HG03095 (cell line): Measurements from ENCODE around the gene PADI1.

Experiments used
- ATAC-seq: cut with Tn5 transposase; IDR thresholded peaks from one replicate; pipeline ENCODE4 v1.9.1; 2021; ENCODE audit warnings: moderate library complexity; ENCODE audit not compliant: unreplicated experiment

PADI1 gene

DNA sequence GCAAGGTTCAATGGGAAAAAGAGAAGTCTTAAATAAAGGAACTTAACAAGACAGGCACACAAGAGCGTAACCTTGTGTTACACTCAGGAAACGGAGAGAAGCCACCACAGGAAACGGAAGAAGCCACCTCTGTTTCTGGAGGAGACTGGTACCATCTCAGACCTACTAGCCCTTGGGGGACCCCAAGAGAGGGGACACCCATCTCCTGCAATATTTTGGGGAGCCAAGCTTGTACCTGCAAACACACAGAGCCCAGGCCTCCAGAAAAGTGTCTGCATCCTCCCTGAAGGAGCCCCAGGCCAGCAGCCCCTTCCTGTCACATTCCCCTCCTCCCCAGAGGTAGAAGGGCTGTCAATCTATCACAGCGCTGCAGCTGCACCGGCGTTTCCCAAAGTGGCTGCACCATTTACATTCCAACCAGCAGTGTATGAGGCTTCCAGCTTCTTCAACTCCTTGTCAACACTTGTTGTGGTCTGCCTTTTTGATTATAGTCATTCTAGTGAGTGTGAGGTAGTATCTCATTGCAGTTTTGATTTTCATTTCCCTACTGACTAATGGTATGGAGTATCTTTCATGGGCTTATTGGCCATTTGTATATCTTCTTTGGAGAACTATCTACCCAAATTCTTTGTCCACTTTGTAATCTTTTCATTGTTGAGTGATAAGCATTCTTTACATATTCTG is 23.0 kb upstream of the PADI1 start:
- ATAC-seq: no peak

- ATAC-seq: no peak
These were observed 21.4 kb upstream of the PADI1 start for GRCh38 chr1:17183388-17184160.

- ATAC-seq: no peak
These were observed 20.7 kb upstream of the PADI1 start for GRCh38 chr1:17184161-17184665.

DNA sequence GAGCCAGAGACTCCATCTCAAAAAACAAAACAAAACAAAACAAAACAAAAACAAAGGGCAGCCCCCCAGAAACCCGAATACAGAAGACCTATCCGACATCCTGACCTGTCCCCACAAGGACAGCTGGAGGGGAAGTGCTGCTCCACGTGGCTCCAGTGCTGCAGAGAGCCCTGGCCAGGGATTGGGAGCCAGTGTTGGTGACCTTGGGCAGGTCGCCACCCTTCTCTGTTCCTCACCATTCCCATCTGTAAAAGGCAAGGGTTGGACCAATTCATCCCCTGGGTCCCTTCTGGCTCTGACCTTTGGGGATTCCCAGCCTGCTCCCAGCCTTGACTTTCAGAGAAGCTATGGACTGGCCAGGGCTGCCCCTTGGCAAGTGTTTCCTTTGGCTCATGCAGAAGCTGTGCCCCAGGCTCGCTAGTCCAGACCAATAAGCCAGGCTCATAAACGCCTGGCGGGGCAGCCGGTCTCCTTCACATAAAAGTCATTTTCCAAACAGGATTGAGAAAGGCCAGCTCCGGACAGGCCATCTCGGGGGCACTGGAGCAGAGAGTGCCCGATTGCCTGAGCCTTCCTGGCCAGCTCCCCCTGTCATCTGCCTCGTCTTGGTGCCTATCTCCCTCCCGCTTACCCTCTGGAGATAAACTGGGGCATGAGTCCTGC is 20.0 kb upstream of the PADI1 start:
- no peak for ATAC-seq

DNA sequence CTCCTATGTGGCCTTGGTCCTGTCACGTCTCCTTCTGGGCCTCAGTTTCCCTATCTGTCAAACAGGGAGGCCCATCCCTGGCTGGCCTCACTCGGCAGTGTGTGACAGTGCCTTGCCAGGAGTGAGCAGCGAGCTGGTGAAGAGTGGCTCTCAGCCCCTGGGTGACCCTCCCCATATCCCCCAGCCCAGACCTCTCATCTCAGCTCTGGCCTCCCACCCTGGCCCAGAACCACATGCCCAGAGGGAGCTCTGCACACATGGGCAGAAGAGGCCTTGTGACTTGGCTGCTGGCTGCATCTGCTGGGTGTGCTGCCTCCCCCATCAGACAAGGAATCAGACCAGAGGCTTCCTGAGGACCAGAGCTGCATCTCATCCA is 19.5 kb upstream of the PADI1 start:
- no peak for ATAC-seq

- no peak for ATAC-seq
These were observed 18.6 kb upstream of the PADI1 start for GRCh38 chr1:17186216-17186909.

DNA sequence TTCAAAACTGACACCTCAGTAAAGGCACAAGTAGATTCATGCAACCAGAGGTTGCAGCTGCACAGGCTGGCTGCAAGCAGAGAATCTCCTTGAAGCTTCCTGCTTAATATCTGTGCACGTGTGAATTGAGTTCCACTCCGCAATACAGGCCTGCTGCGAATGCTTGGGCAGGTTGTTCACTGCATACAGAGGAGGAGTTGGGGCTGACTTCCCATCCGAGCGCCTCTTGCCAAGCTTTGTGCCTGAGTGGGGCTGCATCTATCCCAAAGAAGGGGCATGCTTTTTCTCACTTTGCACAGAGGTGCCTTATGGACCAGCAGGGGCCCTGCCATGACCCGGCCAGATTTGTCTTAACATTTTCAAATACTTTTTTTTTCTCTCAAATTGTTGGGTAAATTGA is 17.9 kb upstream of the PADI1 start:
- no peak for ATAC-seq

GRCh38 chr1:17188217-17188616 is 16.7 kb upstream of the PADI1 start:
- no peak for ATAC-seq

DNA sequence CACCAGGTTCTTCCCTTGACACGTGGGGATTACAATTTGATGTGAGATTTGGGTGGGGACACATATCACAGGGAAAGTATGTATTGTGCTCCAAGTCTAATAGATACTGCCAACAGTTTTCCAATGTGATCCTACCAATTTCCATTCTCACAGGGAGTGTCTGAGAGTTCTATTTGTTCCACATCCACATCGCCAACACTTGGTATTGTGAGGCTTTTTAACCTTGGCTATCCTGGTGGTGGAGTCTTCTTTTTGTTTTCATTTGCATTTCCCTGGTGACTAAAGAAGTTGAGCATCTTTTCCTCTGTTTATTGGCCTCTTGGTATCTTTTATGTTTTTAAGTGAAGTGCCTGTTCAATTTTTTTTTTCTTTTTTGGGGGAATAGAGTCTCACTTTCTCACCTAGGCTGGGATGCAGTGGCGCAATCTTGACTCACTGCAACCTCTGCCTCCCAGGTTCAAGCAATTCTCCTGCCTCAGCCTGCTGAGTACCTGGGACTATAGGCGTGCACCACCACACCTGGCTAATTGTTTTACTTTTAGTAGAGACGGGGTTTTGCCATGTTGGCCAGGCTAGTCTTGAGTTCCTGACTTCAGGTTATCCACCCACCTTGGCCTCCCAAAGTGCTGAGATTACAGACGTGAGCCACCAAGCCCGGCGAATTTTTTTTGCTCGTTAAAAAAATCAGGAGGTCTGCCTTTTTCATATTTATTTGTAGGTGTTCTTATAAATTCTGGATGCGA is 15.9 kb upstream of the PADI1 start:
- ATAC-seq: no peak

- no peak for ATAC-seq
These were observed 15.3 kb upstream of the PADI1 start for GRCh38 chr1:17189632-17189990.

GRCh38 chr1:17190010-17190995 is 14.6 kb upstream of the PADI1 start:
- ATAC-seq: no peak

DNA sequence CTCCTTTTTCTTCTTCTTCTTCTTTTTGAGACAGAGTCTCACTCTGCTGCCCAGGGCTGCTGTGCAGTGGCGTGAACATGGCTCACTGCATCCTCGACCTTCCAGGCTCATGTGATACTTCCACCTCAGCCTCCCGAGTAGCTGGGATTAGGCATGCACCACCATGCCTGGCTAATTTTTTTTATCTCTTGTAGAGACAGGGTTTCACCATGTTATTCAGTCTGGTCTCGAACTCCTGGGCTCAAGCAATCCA is 13.0 kb upstream of the PADI1 start:
- ATAC-seq: no peak

GRCh38 chr1:17192394-17193221 is 12.3 kb upstream of the PADI1 start:
- ATAC-seq: no peak

GRCh38 chr1:17193222-17194132 is 11.5 kb upstream of the PADI1 start:
- no peak for ATAC-seq

GRCh38 chr1:17194133-17194475 is 10.8 kb upstream of the PADI1 start:
- ATAC-seq: no peak

GRCh38 chr1:17194615-17195528 is 10.1 kb upstream of the PADI1 start:
- ATAC-seq: no peak

- no peak for ATAC-seq
These were observed 9.2 kb upstream of the PADI1 start for GRCh38 chr1:17195731-17196130.
